ENCODE data around the gene ARL8A.
"Not testable (repeated sequence)": the region's sequence is repeated elsewhere in the genome, so short reads cannot be mapped to it uniquely, and the experiment has no call there.

Gene ARL8A

DNA sequence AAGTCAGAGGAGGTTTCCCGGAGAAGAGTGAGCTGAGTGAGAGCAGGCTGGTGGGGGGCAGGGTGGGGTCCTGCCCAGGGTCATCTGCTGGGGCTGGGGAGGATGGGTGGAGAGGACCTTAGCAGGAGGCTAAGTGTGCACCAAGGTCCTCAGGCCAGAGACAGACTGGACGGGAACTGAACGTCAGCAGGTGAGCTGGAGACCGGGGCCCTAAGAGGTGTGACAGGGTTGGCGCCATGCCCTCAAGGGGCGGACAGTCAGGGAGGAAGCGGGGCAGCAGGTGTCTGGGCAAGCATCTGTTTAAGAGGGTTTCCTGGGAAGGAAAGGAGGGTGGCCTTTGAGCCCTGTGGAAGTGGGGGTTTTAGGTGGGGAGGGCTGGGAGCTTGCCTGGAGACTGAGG lies 29.5 kb upstream of the ARL8A start:
- no peak for DNase-seq (ENCODE audit: low read depth, low spot score)

- DNase-seq (ENCODE audit: low read depth, low spot score), result no peak
Measured at GRCh38 chr1:202172015-202172355, 27.4 kb upstream of the ARL8A start.

DNA sequence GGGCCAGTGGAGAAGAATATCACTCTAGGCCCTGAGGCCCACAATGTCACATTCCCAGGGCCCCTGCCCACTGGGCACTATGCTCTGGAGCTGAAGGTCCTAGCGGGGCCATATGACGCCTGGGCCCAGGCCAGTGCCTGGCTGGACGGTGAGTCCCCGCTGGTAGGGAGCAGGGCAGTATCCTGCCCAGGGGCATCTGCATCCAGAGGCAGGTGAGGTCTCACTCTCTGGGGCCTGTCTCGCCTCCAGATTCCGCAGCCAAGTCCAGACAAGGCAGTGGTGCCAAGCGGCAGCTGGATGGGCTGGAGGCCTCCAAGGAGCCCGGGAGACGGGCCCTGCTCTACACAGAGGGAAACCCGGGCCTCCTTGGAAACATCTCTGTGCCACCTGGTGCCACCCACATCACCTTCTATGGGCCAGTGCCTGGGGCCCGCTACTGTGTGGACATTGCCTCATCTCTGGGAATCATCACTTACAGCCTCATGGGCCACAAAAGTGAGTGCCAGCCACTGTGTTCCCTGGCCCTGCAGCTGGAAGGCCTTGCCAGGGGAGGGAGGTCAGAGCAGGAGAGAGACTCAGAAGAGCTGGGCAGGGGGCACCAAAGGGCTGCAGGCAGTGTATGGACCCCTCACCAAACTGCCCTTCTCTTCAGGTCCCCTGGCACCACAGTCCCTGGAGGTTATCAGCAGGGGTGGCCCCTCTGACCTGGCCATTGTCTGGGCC lies 26.9 kb upstream of the ARL8A start:
- no peak for DNase-seq (ENCODE audit: low read depth, low spot score)

DNA sequence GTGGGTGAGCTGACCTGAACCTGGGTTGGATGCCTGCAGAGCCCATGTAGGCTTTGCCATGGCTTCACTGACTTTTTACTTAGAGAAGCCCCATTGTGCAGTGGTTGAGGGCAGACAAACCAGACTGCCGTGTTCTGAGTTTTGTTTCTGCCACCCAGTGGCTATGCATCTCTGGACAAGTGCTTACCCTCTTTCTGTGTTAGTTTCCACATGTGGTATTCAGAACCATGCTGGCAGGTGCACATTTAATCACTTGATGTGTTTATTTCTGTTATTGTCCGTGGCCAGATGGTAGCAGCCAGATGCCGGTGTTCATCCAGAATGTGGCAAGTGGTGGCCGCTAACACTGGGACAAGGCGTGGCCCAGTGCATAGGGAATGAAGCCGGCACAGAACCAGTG lies 26.2 kb upstream of the ARL8A start:
- no peak for DNase-seq (ENCODE audit: low read depth, low spot score)

GRCh38 chr1:202168861-202169260 lies 24.3 kb upstream of the ARL8A start:
- DNase-seq (ENCODE audit: low read depth, low spot score), result no peak

GRCh38 chr1:202167708-202168415 lies 23.3 kb upstream of the ARL8A start:
- no peak for DNase-seq (ENCODE audit: low read depth, low spot score)

- DNase-seq (ENCODE audit: low read depth, low spot score), result not testable (repeated sequence)
Measured at GRCh38 chr1:202167054-202167453, 22.5 kb upstream of the ARL8A start.

GRCh38 chr1:202165942-202166843 lies 21.7 kb upstream of the ARL8A start:
- DNase-seq (ENCODE audit: low read depth, low spot score), result no peak

GRCh38 chr1:202165267-202165941 lies 20.9 kb upstream of the ARL8A start:
- no peak for DNase-seq (ENCODE audit: low read depth, low spot score)

GRCh38 chr1:202164271-202165037 lies 19.9 kb upstream of the ARL8A start:
- no peak for DNase-seq (ENCODE audit: low read depth, low spot score)

- no peak for DNase-seq (ENCODE audit: low read depth, low spot score)
Measured at GRCh38 chr1:202163281-202164270, 19.0 kb upstream of the ARL8A start.

DNA sequence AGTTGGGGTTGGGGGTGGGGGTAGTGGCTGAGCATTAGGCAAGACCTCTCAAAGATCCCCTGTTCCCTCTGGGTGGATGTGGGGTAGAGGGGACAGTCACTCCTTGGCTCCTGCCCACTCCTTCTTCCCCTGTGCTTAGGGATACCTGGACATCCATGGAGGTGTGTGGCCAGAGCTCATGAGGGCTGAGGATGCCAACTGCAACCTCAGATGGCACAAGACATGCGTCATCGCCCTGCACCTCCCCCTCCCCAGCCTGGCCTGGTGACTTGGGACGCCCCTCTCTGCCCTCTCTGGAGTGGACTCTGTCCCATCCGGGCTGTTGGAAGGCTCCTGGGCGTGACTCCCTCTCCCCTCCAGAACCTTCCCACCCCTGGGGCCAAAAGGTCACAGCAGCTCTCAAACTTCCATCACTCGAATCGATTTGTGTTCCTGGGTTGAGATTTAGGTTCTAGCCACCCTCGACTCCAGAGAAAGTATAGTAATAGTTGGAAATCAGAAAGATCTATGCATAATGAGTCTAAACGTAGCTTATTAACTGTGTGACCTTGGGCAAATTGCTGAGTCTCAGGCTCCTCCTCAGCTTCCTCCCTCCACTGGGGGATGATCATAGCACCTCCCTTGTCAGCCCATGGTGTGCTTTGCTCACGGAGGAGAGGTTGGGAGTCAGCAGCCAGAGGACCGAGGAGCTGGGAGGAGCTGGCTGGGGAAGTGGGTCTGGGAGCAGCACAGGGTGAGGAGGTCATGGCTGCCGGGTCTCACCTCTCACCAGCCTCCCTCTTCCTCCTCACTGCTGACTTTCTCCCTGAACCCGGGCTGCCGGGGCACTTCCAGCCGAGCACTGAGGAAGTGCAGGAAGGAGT lies 18.1 kb upstream of the ARL8A start:
- no peak for DNase-seq (ENCODE audit: low read depth, low spot score)

DNA sequence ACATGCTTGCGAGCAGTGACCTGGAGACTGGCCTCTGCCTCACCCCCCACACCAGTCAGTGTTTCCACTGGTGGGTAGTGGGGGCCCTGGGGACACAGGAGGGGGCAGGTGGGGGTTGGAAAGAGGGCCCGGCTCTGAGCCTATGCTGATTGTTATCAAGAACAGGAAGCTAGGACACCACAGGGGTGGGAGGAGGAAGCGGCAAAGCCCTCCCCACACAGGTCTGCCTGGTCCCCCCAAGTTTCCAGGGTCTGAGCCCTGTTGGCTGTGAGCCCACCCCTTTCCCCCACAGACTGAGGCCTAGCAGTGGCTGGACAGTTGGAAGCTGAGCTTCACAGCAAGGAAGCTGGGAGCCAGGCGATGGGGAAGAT lies 17.5 kb upstream of the ARL8A start:
- no peak for DNase-seq (ENCODE audit: low read depth, low spot score)

GRCh38 chr1:202161151-202162046 lies 16.9 kb upstream of the ARL8A start:
- no peak for DNase-seq (ENCODE audit: low read depth, low spot score)

GRCh38 chr1:202160377-202160940 lies 15.9 kb upstream of the ARL8A start, which contains the start of gene PTPN7:
TSS of gene PTPN7 (minus strand) at chr1:202160602. CDS start at chr1:202159402, 1,200 bp downstream.
- DNase-seq (ENCODE audit: low read depth, low spot score), result no peak

DNA sequence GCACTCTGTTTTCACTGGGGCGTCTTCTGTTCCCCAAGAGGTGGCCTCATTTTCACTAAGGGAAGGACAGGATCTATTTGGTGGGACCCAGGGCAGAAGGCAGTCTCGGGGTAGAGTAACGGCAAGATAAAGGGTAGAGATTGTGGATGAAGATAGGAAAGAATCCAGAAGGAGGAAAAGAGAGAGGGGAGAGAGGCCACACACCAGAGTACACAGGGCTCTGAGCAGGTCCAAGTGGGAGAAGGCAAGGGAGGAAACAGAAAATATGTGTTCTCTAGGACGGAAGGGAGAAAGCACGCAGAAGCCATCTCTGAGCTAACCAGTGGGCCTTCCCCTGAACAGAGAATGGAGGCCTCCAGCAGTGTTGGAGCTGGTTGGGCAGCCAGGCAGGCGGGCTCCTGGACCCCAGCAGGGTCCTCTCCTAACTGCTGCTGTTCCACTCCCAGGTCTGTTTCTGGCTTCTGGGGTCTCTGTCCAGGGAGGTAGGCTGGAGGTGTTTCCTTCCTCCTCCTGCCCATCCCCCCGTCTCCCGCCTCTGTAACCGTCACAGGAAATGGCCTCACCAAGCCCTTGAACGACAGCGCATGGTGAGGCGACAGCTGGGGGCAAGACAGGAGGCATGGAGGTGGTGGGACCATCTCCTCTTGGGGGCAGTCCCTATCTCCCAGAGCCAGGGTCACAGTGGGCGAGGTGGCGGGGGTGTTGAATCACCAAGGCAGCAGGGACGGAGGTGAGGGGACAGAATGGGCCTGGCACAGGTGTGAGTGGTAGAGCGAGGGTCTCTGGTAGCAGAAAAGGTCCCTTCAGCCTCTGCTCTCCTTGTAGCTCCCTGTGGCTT lies 15.2 kb upstream of the ARL8A start:
- no peak for DNase-seq (ENCODE audit: low read depth, low spot score)

Measured in brain pericyte (primary cell).